NCI-H2196 treated with DMSO at 0.1 percent for 48 hours (cell line): Measurements from ENCODE around the gene LRRC9.
A peak's percentile ranks its signal among the peaks of the same experiment; 100 is the strongest.
"Not testable (repeated sequence)": the region's sequence is repeated elsewhere in the genome, so short reads cannot be mapped to it uniquely, and the experiment has no call there.

ENCODE experiments used
- DNase-seq: peaks from one replicate; lab custom pipeline; 2025; ENCODE audit not compliant: unreplicated experiment; lab: John Stamatoyannopoulos, UW

The LRRC9 gene

DNA sequence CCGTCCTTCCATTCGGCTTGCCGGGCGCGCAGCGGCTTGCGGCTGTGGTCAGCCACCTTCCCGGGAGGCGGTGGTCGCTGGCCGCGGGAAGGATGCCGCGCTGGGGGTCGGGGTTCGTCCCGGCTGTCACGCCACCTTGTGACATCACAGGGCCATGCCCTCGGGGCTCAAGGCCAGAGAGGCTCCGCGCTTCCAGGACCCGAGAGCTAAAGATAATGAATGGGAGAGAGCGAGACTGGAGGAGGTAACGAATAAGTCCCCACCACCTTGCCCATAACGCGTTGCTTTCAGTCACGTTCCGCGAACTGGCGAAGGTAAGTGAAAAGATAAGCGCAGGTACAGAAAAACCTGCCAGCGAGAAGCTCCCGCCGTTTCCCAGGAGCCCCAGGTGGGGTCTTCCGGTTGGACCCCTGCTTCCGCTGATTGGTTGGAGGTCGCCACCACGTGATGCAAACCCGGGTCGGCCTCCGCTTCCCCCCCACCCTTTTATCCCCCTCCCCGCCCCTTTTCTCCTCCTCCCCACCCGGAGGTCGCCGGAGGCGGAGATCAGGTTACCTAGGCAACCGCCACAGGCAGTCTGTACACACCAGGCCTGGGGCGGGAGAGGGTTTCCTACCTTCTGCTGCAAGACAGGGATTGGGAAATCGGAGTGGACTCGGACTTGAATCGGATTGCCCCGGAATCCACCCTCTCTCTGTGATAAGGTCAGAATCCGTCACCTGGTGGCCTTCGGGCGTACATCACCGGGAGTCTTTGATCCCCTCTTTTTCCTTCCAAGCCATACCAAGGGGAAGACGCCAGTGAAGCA lies at the start of gene LRRC9:
LRRC9 (plus strand) TSS at position 575 of the 808 bp plus-strand sequence.
- DNase-seq = peak; percentile 80

DNA sequence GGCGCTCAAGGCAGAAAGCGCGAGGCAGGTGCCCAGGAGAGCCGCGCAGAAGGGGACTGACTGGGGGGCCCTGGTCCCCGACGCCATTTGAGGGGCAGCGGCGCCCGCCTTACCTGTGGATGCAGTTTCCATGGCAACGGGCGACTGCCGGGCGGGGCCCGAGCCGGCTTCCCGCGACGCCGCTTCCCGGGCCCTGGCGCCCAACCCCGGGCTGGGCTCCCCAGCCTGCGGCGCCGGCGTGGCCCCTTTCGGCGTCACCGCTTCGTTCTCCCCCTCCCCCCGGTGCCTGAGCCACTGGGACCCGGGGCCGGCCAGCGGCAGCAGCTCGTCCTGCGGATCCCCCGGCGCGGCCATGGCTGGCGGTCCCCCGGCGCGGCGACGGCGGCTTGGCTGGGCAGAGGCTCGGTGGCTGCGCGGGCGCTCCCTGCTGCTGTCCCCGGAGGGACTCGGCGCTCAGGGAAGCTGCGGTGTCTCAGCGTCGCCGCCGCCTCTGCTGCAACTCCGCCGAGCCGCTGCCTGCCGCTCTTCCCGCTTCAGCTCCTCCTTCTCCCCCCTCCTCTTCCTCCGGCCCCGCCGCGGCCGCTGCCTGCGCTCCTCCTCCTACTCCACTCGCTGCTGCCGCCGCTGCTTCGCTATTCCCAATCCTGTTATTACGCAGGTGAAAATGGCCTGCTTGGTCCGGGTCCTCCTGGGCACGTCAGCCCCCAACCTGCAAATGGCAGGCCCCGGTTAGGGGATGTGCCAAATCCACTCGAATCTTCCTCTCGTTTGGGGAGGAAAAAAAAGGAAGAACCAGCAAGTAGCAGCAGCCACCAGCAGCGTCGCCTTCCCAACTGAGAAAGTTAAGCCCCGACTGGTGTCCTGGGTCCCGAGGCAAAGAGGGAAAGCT lies 49.4 kb upstream of the LRRC9 start, which contains the start of gene RTN1:
RTN1 (minus strand) TSS at position 500 of the 889 bp plus-strand sequence; CDS start at position 354, 146 bp downstream.
- peak; percentile 56 for DNase-seq

DNA sequence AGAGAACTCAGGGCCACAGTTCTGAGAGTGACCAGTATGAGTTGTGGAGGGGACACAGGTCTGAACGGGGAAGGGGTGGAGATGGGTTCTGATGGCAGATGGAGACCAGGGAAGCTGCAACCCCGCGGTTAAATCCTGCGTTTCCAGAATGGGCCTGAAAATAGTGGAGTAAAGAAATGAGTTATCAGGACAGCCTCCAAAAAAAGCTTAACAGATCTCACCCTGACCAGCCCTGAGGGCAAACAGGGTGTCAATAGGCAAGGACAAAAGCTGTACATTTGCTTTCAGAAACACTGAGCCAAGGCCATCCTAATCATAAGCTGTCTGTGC lies 48.8 kb upstream of the LRRC9 start:
- DNase-seq = no peak

DNA sequence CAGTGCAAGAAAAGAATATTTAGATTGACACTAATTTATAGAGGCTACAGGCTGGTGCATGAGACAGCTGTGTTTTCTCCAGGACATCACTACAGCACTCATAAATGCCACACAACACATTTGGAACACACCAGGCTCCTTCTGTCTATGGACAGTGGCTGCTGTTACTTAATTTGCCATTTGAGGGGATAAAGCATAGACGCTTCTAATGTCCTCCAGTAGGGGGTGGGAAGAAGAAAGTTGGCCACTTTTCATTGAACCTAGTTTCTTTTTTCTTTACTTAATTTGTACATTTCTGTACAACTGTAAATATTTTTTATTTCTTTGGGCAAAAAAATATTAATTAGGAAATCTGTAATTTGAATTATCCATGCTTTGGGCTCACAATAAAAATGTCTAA lies 37.0 kb upstream of the LRRC9 start:
- DNase-seq = no peak

DNA sequence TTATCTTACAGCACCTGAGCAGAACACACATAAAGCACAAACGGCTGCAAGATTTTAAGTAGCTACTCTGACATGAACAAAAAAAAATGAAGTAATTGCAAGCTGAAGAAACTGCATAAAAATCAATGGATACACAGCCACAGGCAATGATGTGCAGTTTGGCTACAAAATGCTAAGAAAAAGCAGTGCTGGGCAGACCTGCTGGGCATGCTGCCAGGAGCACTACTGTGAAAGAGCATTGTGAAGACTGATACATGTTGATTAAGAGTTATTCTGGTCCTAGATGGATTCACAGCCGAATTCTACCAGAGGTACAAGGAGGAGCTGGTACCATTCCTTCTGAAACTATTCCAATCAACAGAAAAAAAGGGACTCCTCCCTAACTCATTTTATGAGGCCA lies 29.3 kb upstream of the LRRC9 start:
- no peak for DNase-seq

DNA sequence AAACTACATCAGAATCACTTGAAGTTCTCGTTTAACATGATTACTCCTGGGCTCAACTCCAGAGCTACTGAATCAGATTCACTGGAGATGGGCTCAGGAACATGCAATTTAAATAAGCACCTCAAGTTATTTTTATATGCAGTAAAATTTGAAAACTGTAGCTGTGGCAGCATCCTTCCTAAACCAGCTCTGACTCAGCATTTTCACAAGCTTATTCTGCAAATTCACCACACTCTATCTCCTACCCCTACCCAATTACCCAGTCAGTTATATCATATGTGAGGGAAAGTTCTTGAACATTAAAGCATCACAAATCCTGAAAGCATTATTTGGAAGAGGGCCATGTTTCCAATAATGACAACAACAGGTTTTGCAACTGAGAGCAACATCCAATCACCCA lies 24.2 kb upstream of the LRRC9 start:
- DNase-seq = no peak

DNA sequence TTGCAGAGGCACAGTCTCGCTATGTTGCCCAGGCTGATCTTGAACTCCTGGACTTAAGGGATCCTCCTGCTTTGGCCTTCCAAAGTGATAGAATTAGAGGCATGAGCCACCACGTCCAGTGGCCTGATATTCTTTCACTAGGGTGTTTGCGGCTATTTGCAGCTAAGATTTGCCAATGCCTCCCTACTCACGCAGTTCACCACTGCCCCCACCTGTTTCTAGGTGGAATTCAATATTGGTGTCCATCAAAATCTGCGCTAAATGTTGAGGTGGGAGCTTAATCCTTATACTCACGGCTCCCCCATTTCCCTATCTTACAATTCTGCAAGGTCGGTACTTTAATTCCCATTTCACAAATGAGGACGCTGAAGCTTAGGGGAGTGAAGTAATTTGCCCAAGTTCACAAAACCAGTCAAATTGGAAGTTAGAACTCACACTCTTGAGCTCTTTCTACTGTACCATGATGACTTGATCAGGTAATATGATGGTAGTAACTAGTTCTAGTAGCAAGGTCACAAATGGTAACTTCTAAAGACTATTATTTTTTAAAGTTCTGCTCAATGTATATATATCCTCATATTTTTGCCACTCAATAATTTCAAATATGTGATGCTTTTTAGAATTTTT lies 22.1 kb upstream of the LRRC9 start:
- DNase-seq = no peak

DNA sequence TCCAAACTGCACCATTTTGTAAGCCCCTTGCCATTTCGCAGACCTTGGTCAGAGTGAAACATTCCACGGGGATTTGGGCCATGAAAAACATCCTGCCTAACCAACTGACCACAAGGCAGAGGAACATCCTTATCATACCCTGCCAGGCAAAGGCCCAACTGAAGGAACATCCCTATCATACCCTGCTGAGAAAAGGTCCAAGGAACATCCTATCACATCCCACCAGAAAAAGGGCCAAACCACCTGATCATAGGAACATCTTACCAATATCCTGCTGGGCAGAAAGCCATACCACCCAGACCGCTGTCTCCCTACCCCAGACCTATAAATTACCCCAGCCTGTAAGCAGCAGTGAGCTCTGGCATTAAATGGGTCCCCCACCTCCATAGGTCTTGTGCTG lies 19.4 kb upstream of the LRRC9 start:
- DNase-seq = no peak

DNA sequence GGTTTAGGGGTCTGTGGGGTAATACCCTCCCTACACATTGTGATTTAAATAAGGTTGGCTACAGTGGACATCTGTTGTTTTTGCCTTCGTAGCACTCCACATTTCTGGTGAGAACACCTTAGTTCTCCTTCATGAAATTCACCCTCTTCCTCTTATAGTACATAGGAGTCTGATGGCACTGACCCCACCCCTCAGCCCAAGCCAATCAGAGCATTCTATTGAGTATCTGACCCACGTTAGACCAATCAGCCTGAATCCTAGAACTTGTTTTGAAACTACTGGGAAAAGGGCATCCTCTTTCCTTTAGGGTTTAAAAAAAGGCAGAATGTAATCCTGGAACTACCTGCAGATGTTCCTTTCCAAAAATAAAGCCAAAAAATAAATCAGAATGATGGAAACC lies 15.8 kb upstream of the LRRC9 start:
- DNase-seq = no peak

DNA sequence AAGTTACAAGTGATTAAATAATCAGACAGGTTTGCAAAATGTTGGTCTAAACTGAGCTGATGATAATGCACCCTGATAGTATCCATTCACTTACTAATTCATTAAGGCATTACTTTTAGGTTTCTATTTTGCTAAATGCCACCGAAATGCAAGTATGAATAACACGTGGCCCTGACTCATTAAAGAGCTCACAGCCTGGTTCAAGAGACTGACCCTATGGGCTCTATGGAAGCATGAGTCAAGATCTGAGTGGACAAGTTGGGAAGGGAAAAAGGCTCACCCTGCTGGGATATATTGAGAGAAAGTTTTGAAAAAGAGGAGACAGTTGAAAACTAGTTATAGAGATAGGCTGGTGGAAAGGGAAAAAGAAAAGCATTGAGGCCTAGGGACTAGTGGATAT lies 14.8 kb upstream of the LRRC9 start:
- no peak for DNase-seq

DNA sequence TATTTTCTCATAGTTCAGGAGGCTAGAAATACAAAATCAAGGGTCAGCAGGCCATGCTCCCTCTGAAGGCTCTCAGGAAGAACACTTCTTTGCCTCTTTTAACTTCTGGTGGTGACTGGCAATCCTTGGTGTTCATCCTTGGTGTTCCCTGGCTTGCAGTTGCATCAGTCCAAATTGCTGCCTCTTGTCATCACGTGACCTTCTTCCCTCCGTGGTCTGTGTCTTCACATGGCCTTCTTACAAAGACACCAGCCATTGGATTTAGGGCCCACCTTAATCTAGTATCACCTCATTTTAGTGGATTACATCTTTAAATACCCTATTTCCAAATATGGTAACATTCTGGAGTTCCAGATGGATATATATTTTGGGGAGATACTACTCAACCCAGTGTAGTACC lies 7.5 kb upstream of the LRRC9 start:
- DNase-seq = no peak

DNA sequence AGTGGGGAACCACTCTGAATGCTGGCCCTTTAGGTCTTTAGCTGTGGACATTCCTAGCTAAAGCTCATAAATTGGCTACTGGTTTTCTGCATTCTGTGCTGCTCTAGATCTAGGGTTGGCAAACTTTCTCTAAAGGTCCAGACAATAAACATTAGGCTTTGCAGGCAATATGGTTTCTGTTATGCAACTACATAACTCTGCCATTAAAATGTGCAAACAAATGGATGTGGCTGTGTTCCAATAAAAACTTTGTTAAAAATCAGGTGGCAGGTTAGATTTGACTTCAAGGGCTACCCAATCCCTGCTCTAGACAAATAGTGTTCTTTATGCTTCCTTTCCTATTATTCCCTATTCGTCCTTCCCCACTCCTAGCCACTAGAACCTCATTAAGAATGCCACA lies 6.8 kb upstream of the LRRC9 start:
- no peak for DNase-seq

DNA sequence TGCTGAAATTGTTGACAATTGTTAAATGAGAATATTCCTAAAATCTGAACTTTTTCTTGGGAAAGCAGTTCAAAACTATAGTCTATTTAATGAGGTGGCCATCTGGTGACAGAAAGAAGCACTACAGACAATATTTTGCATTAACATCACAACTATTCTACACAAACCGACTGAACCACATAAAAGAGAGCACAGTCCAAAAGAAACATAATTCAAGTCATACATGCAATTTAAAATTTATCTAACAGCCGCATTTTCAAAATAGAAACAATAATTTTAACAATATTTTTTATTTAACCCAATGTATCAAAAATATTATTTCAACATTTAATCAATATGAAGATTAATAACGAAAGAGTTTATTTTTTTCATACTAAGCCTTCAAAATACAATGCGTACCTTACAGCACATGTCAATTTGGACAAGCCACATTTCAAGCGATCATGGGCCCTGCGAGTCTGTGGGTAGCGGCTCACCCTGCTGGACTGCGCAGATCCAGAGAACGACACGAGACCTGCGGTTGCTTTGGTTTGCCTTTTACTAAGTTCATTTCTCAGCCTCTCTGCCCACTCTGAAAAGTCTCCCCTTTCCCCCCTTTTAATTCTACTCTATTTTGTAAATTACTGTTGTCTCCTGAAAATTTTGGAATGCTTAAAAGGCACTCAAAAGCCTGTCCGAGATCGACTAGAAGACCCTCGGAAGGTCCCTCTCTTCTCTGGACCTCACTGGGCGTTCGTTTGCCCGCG lies 947 bp upstream of the LRRC9 start:
- peak; percentile 37 for DNase-seq

DNA sequence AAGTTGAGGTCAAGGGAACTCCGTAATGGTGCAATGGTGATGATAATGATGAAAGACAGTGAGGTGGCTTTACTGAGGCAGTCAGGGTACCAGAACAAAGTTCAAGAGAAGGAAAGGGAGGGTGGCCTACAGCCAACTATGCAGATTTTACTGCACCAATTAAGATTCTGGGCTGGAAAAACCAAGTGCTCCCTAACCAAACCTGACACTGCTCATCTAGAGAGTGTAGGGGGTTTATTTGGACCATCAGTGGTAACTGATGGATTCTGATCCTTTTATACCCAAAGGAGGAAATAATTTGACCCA lies 387 bp downstream of the LRRC9 start:
- no peak for DNase-seq

DNA sequence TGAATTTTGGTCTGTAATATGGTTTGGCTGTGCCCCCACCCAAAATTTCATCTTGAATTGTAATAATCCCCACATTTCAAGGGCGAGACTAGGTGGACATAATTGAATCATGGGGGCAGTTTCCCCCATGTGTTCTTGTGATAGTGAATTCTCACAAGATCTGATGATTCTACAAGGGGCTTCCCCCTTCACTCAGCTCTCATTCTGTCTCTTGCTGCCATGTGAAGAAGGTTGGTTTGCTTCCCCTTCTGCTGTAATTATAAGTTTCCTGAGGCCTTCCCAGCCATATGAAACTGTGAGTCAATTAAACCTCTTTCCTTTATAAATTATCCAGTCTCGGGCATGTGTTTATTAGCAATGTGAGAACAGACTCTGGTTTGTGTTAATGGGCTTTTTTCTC lies 5.9 kb downstream of the LRRC9 start:
- no peak for DNase-seq

DNA sequence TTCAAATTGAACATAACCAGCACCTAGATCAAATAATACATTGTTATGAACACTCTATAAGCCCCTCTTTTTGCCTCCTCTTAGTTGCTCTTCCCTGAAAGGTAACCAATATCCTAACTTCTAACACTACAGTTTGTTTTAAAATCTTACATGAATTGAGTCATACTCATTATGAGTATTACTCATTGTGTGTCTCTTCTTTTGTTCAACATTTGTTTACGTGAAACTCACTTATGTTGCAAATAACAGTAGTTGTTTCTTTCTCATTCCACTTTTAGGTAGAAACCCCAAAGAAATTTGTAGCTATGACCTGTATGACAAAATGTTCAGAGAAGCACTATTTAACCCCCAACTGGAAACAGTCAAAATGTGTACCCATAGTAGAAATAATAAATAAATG lies 6.6 kb downstream of the LRRC9 start:
- no peak for DNase-seq

DNA sequence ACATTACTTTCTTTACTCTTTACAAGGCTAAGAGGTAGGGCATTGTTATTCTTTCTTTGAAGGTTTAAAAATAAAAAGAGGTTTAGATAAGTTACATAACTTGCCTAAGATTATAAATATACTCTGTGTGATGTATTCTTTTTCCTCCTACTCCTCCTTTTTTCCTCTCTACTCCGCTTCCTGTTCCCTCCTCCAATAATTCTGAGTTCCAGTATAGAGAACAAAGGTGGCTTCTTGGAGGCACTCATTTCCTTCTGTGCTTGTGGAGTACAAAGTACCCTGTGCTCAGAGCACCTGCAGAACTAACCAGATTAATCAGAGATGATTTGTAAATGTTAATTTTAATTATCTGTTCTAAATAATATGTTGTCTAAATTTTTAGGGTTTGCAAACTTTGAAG lies 11.3 kb downstream of the LRRC9 start:
- no peak for DNase-seq

DNA sequence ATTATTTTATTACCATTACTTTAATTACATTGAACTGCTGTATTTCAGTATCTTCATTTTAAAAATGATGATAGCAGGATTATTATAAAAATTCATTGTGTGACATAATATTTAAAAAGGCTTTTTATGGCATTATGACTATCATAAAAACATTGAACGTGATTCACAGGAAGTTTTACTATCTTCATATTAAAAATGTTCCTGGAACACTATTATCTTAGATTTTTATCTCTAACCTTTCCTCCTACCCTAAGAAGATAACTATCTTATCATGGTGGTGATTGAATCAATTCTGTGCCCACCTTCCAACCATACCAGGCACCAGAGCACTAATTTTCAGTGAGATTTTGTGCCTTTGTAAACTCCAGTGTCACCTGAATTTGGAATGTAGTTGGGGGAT lies 16.2 kb downstream of the LRRC9 start:
- DNase-seq = no peak

DNA sequence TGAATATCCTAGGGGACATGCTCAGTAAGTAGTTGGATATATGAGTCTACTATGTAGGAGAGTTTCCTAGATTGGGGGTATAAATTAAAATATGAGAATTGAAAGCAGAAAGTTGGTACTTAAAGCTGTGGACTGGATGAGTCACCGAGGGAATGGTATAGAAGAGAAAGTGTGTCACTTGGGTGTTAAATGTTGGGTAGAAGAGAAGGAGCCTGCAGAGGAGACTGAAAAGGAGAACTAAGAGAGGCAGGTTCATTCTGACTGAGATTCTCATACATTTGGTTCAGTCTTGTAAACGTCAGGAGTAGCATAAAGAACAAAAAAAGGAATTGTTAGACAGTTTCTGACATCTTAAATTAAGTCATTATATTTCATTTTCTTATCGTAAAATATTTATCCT lies 19.9 kb downstream of the LRRC9 start:
- no peak for DNase-seq

DNA sequence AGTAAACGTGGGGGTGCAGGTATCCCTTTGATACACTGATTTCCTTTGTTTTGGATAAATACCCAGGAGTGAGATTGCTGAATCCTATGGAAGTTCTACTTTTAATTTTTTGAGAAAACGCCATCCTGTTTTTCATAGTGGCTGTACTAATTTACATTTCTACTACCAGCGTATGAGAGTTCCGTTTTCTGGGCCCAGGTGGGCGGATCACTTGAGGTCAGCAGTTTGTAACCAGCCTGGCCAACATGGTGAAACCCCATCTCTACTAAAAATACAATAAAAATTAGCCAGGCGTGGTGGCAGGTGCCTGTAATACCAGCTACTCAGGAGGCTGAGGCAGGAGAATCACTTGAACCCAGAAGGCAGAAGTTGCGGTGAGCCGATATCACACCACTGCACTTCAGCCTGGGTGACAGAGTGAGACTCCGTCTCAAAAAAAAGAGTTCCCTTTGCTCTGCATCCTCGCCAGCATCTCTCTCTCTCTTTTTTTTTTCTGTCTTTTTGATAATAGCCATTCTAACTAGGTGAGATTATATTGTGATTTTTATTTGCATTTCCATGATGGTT lies 22.4 kb downstream of the LRRC9 start:
- not testable (repeated sequence) for DNase-seq

DNA sequence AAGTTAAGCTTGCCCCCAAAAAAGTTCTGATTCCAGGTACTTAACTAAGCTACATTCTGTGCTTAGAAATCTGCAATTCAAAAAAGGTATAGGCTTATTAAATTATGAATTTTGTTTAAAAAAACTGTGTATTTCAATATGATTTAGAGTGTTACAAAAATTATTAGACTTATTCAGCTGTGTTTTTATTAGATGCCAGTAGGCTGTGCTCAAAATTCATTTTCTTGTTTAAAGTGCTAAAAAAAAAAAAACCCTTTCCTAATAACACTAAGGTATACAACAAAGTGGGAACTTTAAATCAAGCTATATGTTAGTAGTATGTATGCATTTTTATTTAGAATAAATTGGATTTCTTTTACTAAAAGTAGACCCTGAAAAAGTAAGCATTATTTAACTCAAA lies 25.0 kb downstream of the LRRC9 start:
- no peak for DNase-seq
